Uterus (tissue), 4 donors: ENCODE data around the gene CTNND2. TPM values are rescaled to one million over a fixed set of nuclear protein-coding genes. Genes with fewer than 3 reads are reported as not detected.

Experiments
- DNase-seq, 2 donors: peaks; one replicate each; pipeline ENCODE4 v3.0.0-alpha.2; 2019 to 2020
- H3K27ac ChIP-seq, 2 donors: fragments of 200-600 bp; sonication (generic); 1 replicate in 1 of 2; 2 replicates in 1 of 2; pipeline ENCODE4 v1.5.1; 2016 to 2018
- H3K27me3 ChIP-seq, 2 donors: fragments of 200-600 bp; sonication (generic); one replicate each; pipeline ENCODE4 v1.5.1; 2018 to 2019; ENCODE audit warnings: control low read depth in 1 of 2
- H3K36me3 ChIP-seq, 2 donors: fragments of 200-600 bp; sonication (generic); one replicate each; pipeline ENCODE4 v1.5.1; 2019; ENCODE audit warnings: control low read depth in 1 of 2
- H3K4me1 ChIP-seq, 2 donors: fragments of 200-600 bp; sonication (generic); one replicate each; pipeline ENCODE4 v1.5.1; 2018 to 2019; ENCODE audit warnings: control low read depth in 1 of 2
- H3K4me3 ChIP-seq, 2 donors: fragments of 200-600 bp; sonication (generic); 1 replicate in 1 of 2; 2 replicates in 1 of 2; pipeline ENCODE4 v1.5.1; 2018 to 2019; ENCODE audit warnings: mild to moderate bottlenecking in 1 of 2
- H3K9me3 ChIP-seq, 2 donors: fragments of 200-600 bp; sonication (generic); one replicate each; pipeline ENCODE4 v1.5.1; 2019; ENCODE audit warnings: control low read depth in 1 of 2
- CTCF ChIP-seq, 4 experiments: fragments of 200-600 bp in 2 of 4; fragments of 450-650 bp in 2 of 4; sonication (generic) in 2 of 4; IDR thresholded peaks; one replicate each; pipeline ENCODE4 v1.5.1; 2016 to 2019; ENCODE audit warnings: antibody characterized with exemption in 4 of 4, mild to moderate bottlenecking in 2 of 4, moderate library complexity in 1 of 4
- POLR2A ChIP-seq, 2 donors: fragments of 450-650 bp; IDR thresholded peaks; one replicate each; pipeline ENCODE4 v1.6.1; 2016; ENCODE audit warnings: antibody characterized with exemption in 2 of 2, mild to moderate bottlenecking in 1 of 2, moderate library complexity in 1 of 2
- intact Hi-C: fragments of 100-400 bp; cut with DNase I; formaldehyde crosslinking; loops from one replicate; pipeline ENCODE4 v1.15.1; 2023; ENCODE audit warnings: low total_unique reads
- total RNA-seq, 4 donors: library from RNA; depleted of rRNA in 3 of 4; stranded (reverse); fragments of >200 nt in 3 of 4; gene quantifications; one replicate each; pipeline versions ENCODE4 v1.1.0 to v1.2.4, GENCODE V29; 2014 to 2023
- donor health status: DM: yes; HTN: yes; CAD: no.

CTNND2 gene
- total RNA-seq, 4 donors from 2014 or later, result 0.49 to 1.2 TPM; not detected in 2

GRCh38 chr5:11888221-11888620, 16.0 kb downstream of the CTNND2 start:
- intact Hi-C loops, result no loop called here
- no peak overlapping the region for H3K4me3 ChIP-seq
- H3K4me1 ChIP-seq, result no peaks in the 10 kb centered on the region
- no peaks in the 10 kb centered on the region for H3K9me3 ChIP-seq
- no peaks in the 10 kb centered on the region for H3K27me3 ChIP-seq
- H3K36me3 ChIP-seq, result no peaks in the 10 kb centered on the region
- TF ChIP-seq CTCF (IDR thresholded peaks at IDR 0.05) (no peak), POLR2A (IDR thresholded peaks at IDR 0.05) (no peak)
- no peak overlapping the region for H3K27ac ChIP-seq
- DNase-seq, result no peak

- no peak for DNase-seq
- TF ChIP-seq POLR2A (IDR thresholded peaks at IDR 0.05) (no peak), CTCF (IDR thresholded peaks at IDR 0.05) (no peak)
- H3K4me3 ChIP-seq, result no peak overlapping the region
- H3K4me1 ChIP-seq, result no peaks in the 10 kb centered on the region
- H3K36me3 ChIP-seq, result no peaks in the 10 kb centered on the region
- H3K9me3 ChIP-seq, result no peaks in the 10 kb centered on the region
- no peak overlapping the region for H3K27ac ChIP-seq
- intact Hi-C loops, result no loop called here
- no peaks in the 10 kb centered on the region for H3K27me3 ChIP-seq
Observed at GRCh38 chr5:11878814-11879213, 25.4 kb downstream of the CTNND2 start.

DNA sequence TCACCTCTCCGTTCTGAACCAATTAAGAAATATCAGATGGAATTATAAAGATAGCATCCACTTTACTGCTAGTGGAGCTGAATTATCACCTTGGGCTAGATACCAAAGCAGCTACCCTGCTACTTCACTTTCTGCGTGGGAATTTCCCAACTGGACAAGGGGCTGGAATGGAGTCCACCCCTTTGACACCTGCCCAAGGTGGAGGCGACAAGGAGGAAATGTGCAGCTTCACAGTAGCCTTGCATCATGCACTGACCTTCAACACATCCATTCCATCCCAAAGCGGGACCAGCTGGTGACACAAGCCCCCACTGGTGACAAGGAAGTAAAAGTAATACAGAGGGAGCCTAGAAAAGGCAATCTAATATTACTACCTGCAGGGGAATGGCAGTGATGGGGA, 30.7 kb downstream of the CTNND2 start:
- no peak for TF ChIP-seq POLR2A (IDR thresholded peaks at IDR 0.05)
- no peak for TF ChIP-seq CTCF (IDR thresholded peaks at IDR 0.05)
- no peak for DNase-seq
- H3K27me3 ChIP-seq, result no peaks in the 10 kb centered on the region
- no peaks in the 10 kb centered on the region for H3K9me3 ChIP-seq
- no peak overlapping the region for H3K27ac ChIP-seq
- no peaks in the 10 kb centered on the region for H3K36me3 ChIP-seq
- intact Hi-C loops, result no loop called here
- no peaks in the 10 kb centered on the region for H3K4me1 ChIP-seq
- no peak overlapping the region for H3K4me3 ChIP-seq

- TF ChIP-seq CTCF (IDR thresholded peaks at IDR 0.05), result no peak
- DNase-seq, result no peak
- H3K4me1 ChIP-seq, result no peaks in the 10 kb centered on the region
- H3K27ac ChIP-seq, result no peak overlapping the region
- H3K9me3 ChIP-seq, result no peaks in the 10 kb centered on the region
- H3K36me3 ChIP-seq, result no peaks in the 10 kb centered on the region
- intact Hi-C loops, result no loop called here
- no peaks in the 10 kb centered on the region for H3K27me3 ChIP-seq
- H3K4me3 ChIP-seq, result no peak overlapping the region
Observed at GRCh38 chr5:11869203-11869602, 35.0 kb downstream of the CTNND2 start.

- Histone ChIP-seq H3K27me3 (no peaks in the 10 kb centered on the region), H3K36me3 (no peaks in the 10 kb centered on the region), H3K9me3 (no peaks in the 10 kb centered on the region), H3K27ac (no peak overlapping the region), H3K4me1 (no peaks in the 10 kb centered on the region), H3K4me3 (no peak overlapping the region)
- intact Hi-C loops, result no loop called here
- DNase-seq, result no peak
- no peak for TF ChIP-seq POLR2A (IDR thresholded peaks at IDR 0.05)
- TF ChIP-seq CTCF (IDR thresholded peaks at IDR 0.05), result no peak
Observed at GRCh38 chr5:11863911-11864310, 40.3 kb downstream of the CTNND2 start.
